HepG2 (cell line): ENCODE measurements around the gene RANBP6. TPM values are rescaled to one million over a fixed set of nuclear protein-coding genes. Genes with fewer than 3 reads are reported as not detected.

Source experiments
- ATF7 ChIP-seq, 2 experiments: fragments of 450-650 bp in 1 of 2; sonication (generic) in 1 of 2; formaldehyde crosslinking in 1 of 2; IDR thresholded peaks; 2 replicates each; pipeline versions ENCODE4 v1.4.0 to v1.6.1; 2016 to 2020; ENCODE audit warnings: antibody characterized with exemption in 1 of 2, mild to moderate bottlenecking in 1 of 2, missing genetic modification reagents in 1 of 2
- BHLHE40 ChIP-seq: IDR thresholded peaks from 2 replicates; pipeline ENCODE4 v1.6.1; 2011; ENCODE audit warnings: low read length, improper control_type of control experiment
- DR1 ChIP-seq: sonication (generic); formaldehyde crosslinking; IDR thresholded peaks from 2 replicates; pipeline ENCODE4 v1.8.0; 2021; ENCODE audit warnings: mild to moderate bottlenecking, missing genetic modification reagents, inconsistent platforms
- ETS1 ChIP-seq: sonication (generic); formaldehyde crosslinking; IDR thresholded peaks from 2 replicates; pipeline ENCODE4 v1.4.0; 2020; ENCODE audit warnings: missing genetic modification reagents
- FOSL2 ChIP-seq: sonication (generic); formaldehyde crosslinking; IDR thresholded peaks from 2 replicates; pipeline ENCODE4 v1.4.0; 2020; ENCODE audit warnings: missing genetic modification reagents
- FOXP1 ChIP-seq, 2 experiments: fragments of 450-650 bp in 1 of 2; IDR thresholded peaks; 2 replicates each; pipeline ENCODE4 v1.6.1; 2017 to 2018; ENCODE audit warnings: antibody characterized with exemption in 1 of 2
- HIVEP1 ChIP-seq: sonication (generic); formaldehyde crosslinking; IDR thresholded peaks from 2 replicates; pipeline ENCODE4 v1.4.0; 2020; ENCODE audit warnings: mild to moderate bottlenecking, missing genetic modification reagents
- IRF1 ChIP-seq: sonication (generic); formaldehyde crosslinking; IDR thresholded peaks from 2 replicates; pipeline ENCODE4 v1.4.0; 2020; ENCODE audit warnings: low read depth, mild to moderate bottlenecking, missing genetic modification reagents
- MAF1 ChIP-seq: sonication (generic); formaldehyde crosslinking; IDR thresholded peaks from 2 replicates; pipeline ENCODE4 v1.5.0; 2020; ENCODE audit warnings: missing genetic modification reagents, borderline replicate concordance
- MLXIP ChIP-seq: sonication (generic); formaldehyde crosslinking; IDR thresholded peaks from 2 replicates; pipeline ENCODE4 v1.9.0; 2021; ENCODE audit warnings: missing genetic modification reagents, borderline replicate concordance
- NFKB2 ChIP-seq: sonication (generic); formaldehyde crosslinking; IDR thresholded peaks from 2 replicates; pipeline ENCODE4 v1.4.0; 2020; ENCODE audit warnings: missing genetic modification reagents, borderline replicate concordance
- POLR2AphosphoS5 ChIP-seq: IDR thresholded peaks from 2 replicates; pipeline ENCODE4 v1.6.1; 2012; ENCODE audit warnings: low read depth, low read length
- PRMT3 ChIP-seq: sonication (generic); formaldehyde crosslinking; IDR thresholded peaks from 2 replicates; pipeline ENCODE4 v1.8.1; 2022; ENCODE audit warnings: low read depth, mild to moderate bottlenecking, moderate library complexity, missing genetic modification reagents, borderline replicate concordance
- SALL1 ChIP-seq: sonication (generic); formaldehyde crosslinking; IDR thresholded peaks from 2 replicates; pipeline ENCODE4 v1.8.0; 2022; ENCODE audit warnings: mild to moderate bottlenecking, missing genetic modification reagents
- SAP130 ChIP-seq: IDR thresholded peaks from 2 replicates; pipeline ENCODE4 v1.6.1; 2016; ENCODE audit warnings: low read depth
- ZBTB43 ChIP-seq: sonication (generic); formaldehyde crosslinking; conservative IDR thresholded peaks from 2 replicates; pipeline ENCODE4 v1.4.0; 2020; ENCODE audit warnings: missing genetic modification reagents
- ZFP41 ChIP-seq: sonication (generic); formaldehyde crosslinking; IDR thresholded peaks from 2 replicates; pipeline ENCODE4 v1.4.0; 2020; ENCODE audit warnings: mild to moderate bottlenecking, missing genetic modification reagents, borderline replicate concordance
- ZMAT3 ChIP-seq: sonication (generic); formaldehyde crosslinking; conservative IDR thresholded peaks from 2 replicates; pipeline ENCODE4 v1.7.0; 2021; ENCODE audit warnings: missing genetic modification reagents
- ZNF329 ChIP-seq: sonication (generic); formaldehyde crosslinking; IDR thresholded peaks from 2 replicates; pipeline ENCODE4 v1.9.0; 2021; ENCODE audit warnings: low read depth, mild to moderate bottlenecking, missing genetic modification reagents
- ZNF550 ChIP-seq: sonication (generic); formaldehyde crosslinking; IDR thresholded peaks from 2 replicates; pipeline ENCODE4 v1.4.0; 2020; ENCODE audit warnings: mild to moderate bottlenecking, missing genetic modification reagents, borderline replicate concordance
- ZNF615 ChIP-seq: sonication (generic); formaldehyde crosslinking; IDR thresholded peaks from 2 replicates; pipeline ENCODE4 v1.5.0; 2020; ENCODE audit warnings: mild to moderate bottlenecking, missing genetic modification reagents, borderline replicate concordance
- ZNF749 ChIP-seq: sonication (generic); formaldehyde crosslinking; IDR thresholded peaks from 2 replicates; pipeline ENCODE4 v1.8.0; 2022; ENCODE audit warnings: mild to moderate bottlenecking, missing genetic modification reagents, moderate library complexity, borderline replicate concordance
- ZNF788 ChIP-seq: sonication (generic); formaldehyde crosslinking; IDR thresholded peaks from 2 replicates; pipeline ENCODE4 v1.5.0; 2020; ENCODE audit warnings: mild to moderate bottlenecking, missing genetic modification reagents, borderline replicate concordance
- ZNF850 ChIP-seq: sonication (generic); formaldehyde crosslinking; conservative IDR thresholded peaks from 2 replicates; pipeline ENCODE4 v1.9.0; 2021; ENCODE audit warnings: mild to moderate bottlenecking, missing genetic modification reagents
- polyA plus RNA-seq, 8 experiments: library from polyadenylated mRNA; depleted of rRNA in 3 of 8; stranded (reverse) in 7 of 8; unstranded in 1 of 8; fragments of >200 nt; fragmentation: Illumina TruSeq in 4 of 8; extraction: Trizol in 4 of 8; gene quantifications; 2 replicates each; pipeline versions ENCODE4 v1.2.1 to v1.2.3, GENCODE V29; 2011 to 2016; ENCODE audit warnings: low read depth in 4 of 8, missing spikeins in 1 of 8, mixed read lengths in 1 of 8; ENCODE audit not compliant: insufficient read depth in 1 of 8
- total RNA-seq, 5 experiments: library from RNA; depleted of rRNA; stranded (reverse); fragments of >200 nt; fragmentation: Illumina TruSeq; extraction: Trizol; gene quantifications; 2 replicates each; pipeline ENCODE4 v1.2.3, GENCODE V29; 2016; ENCODE audit warnings: low read depth in 1 of 5

RANBP6 gene
- total and polyA plus RNA-seq, 2 of the 13 experiments (the other 11 are each of a cell fraction or from before 2014, with no cell fraction given): 7.5 to 26.0 TPM

GRCh38 chr9:6034954-6035353 lies 19.5 kb upstream of the RANBP6 start (continued):
- TF ChIP-seq ZNF749 (CRISPR knock-in tag) (no peak), DR1 (CRISPR knock-in tag) (no peak), IRF1 (no peak), NFKB2 (CRISPR knock-in tag) (no peak), ETS1 (CRISPR knock-in tag) (no peak), FOSL2 (CRISPR knock-in tag) (peak; percentile 40; the same call in 1 of the 2 replicates), MLXIP (no peak), ZNF550 (CRISPR knock-in tag) (no peak), ZFP41 (CRISPR knock-in tag) (no peak), ZNF329 (CRISPR knock-in tag) (no peak), ATF7 (IDR thresholded peaks at IDR 0.05) (no peak), ATF7 (CRISPR knock-in tag; IDR thresholded peaks at IDR 0.05) (no peak), POLR2AphosphoS5 (no peak), ZMAT3 (CRISPR knock-in tag) (no peak), ZNF788 (CRISPR knock-in tag) (no peak), SALL1 (CRISPR knock-in tag) (0 out of 2 replicates have a peak, but pooled peaks have one; percentile 19), ZBTB43 (no peak), HIVEP1 (CRISPR knock-in tag) (no peak), PRMT3 (CRISPR knock-in tag) (no peak), ZNF615 (no peak), SAP130 (CRISPR knock-in tag) (peak; percentile 35; the same call in 1 of the 2 replicates), BHLHE40 (peak; percentile 37; the same call in 1 of the 2 replicates), FOXP1 (IDR thresholded peaks at IDR 0.05) (no peak), FOXP1 (CRISPR knock-in tag; IDR thresholded peaks at IDR 0.05) (peak; percentile 36; the same call in 1 of the 2 replicates), MAF1 (no peak), ZNF850 (CRISPR knock-in tag) (no peak)
